Neuronal stem cell (in vitro differentiated cells): Measurements from ENCODE around the gene TNIK.
"Not testable (repeated sequence)": the region's sequence is repeated elsewhere in the genome, so short reads cannot be mapped to it uniquely, and the experiment has no call there.

Source experiments
- DNase-seq: peaks from one replicate; pipeline ENCODE4 v3.0.0-alpha.2; 2013; ENCODE audit warnings: low spot score
- H2AFZ ChIP-seq: one replicate; pipeline ENCODE4 v1.6.1; 2013; ENCODE audit warnings: mild to moderate bottlenecking, low read length, inconsistent platforms
- H2AK5ac ChIP-seq: 2 replicates; pipeline ENCODE4 v1.6.1; 2013; ENCODE audit warnings: low read depth, mild to moderate bottlenecking, inconsistent platforms, low read length, moderate library complexity, mixed read lengths
- H2BK120ac ChIP-seq: 2 replicates; pipeline ENCODE4 v1.6.1; 2013; ENCODE audit warnings: low read depth, mild to moderate bottlenecking, inconsistent platforms, low read length, moderate library complexity, mixed read lengths
- H2BK12ac ChIP-seq: one replicate; pipeline ENCODE4 v1.6.1; 2013; ENCODE audit warnings: low read length, inconsistent platforms
- H2BK15ac ChIP-seq: 2 replicates; pipeline ENCODE4 v1.6.1; 2013; ENCODE audit warnings: mild to moderate bottlenecking, low read length, inconsistent platforms, mixed read lengths
- H2BK5ac ChIP-seq: one replicate; pipeline ENCODE4 v1.6.1; 2013; ENCODE audit warnings: inconsistent platforms, mild to moderate bottlenecking, low read length, moderate library complexity
- H3K14ac ChIP-seq: one replicate; pipeline ENCODE4 v1.6.1; 2013; ENCODE audit warnings: low read length, inconsistent platforms
- H3K18ac ChIP-seq: 2 replicates; pipeline ENCODE4 v1.6.1; 2013; ENCODE audit warnings: low read length, inconsistent platforms
- H3K23ac ChIP-seq: 2 replicates; pipeline ENCODE4 v1.6.1; 2013; ENCODE audit warnings: low read depth, mild to moderate bottlenecking, mixed read lengths, low read length, inconsistent platforms; ENCODE audit not compliant: poor library complexity
- H3K27ac ChIP-seq: replicated peaks from 3 replicates; pipeline ENCODE4 v1.5.1; 2013; ENCODE audit warnings: low read length, inconsistent platforms
- H3K27me3 ChIP-seq, 3 experiments: 2 replicates each; pipeline ENCODE4 v1.6.1; 2013; ENCODE audit warnings: low read length in 3 of 3, mild to moderate bottlenecking in 2 of 3, inconsistent platforms in 1 of 3, low read depth in 1 of 3, mixed read lengths in 1 of 3, moderate library complexity in 1 of 3; ENCODE audit not compliant: control insufficient read depth in 3 of 3, insufficient read depth in 3 of 3
- H3K36me3 ChIP-seq, 2 donors: replicated peaks in 1 of 2; 2 replicates each; pipeline ENCODE4 v1.6.1; 2013; ENCODE audit warnings: low read length in 2 of 2; ENCODE audit not compliant: control insufficient read depth in 2 of 2, insufficient read depth in 2 of 2
- H3K4ac ChIP-seq: 2 replicates; pipeline ENCODE4 v1.6.1; 2013; ENCODE audit warnings: inconsistent platforms, mild to moderate bottlenecking, low read length, moderate library complexity
- H3K4me1 ChIP-seq, 2 donors: 1 replicate in 1 of 2; 2 replicates in 1 of 2; pipeline ENCODE4 v1.6.1; 2013; ENCODE audit warnings: low read length in 2 of 2, low read depth in 1 of 2; ENCODE audit not compliant: control insufficient read depth in 2 of 2, insufficient read depth in 1 of 2
- H3K4me2 ChIP-seq: one replicate; pipeline ENCODE4 v1.6.1; 2013; ENCODE audit warnings: mild to moderate bottlenecking, low read length, inconsistent platforms; ENCODE audit not compliant: insufficient read depth, poor library complexity, severe bottlenecking
- H3K4me3 ChIP-seq, 2 donors: 2 replicates each; pipeline ENCODE4 v1.5.1; 2013; ENCODE audit warnings: low read length in 2 of 2, mild to moderate bottlenecking in 2 of 2, inconsistent platforms in 1 of 2, moderate library complexity in 1 of 2
- H3K79me1 ChIP-seq: one replicate; pipeline ENCODE4 v1.6.1; 2013; ENCODE audit warnings: low read depth, mild to moderate bottlenecking, inconsistent platforms, low read length, moderate library complexity
- H3K9ac ChIP-seq: one replicate; pipeline ENCODE4 v1.6.1; 2013; ENCODE audit warnings: mild to moderate bottlenecking, low read depth, low read length, inconsistent platforms; ENCODE audit not compliant: poor library complexity
- H3K9me3 ChIP-seq, 2 donors: replicated peaks in 1 of 2; 2 replicates each; pipeline versions ENCODE3 to v1.6.1; 2013; ENCODE audit warnings: low read length in 2 of 2, mild to moderate bottlenecking in 2 of 2, inconsistent platforms in 1 of 2, low read depth in 1 of 2, mixed read lengths in 1 of 2, moderate library complexity in 1 of 2; ENCODE audit not compliant: control insufficient read depth in 2 of 2, insufficient read depth in 1 of 2
- H4K8ac ChIP-seq: one replicate; pipeline ENCODE4 v1.6.1; 2013; ENCODE audit warnings: low read depth, mild to moderate bottlenecking, inconsistent platforms, low read length, moderate library complexity
- H4K91ac ChIP-seq: one replicate; pipeline ENCODE4 v1.6.1; 2013; ENCODE audit warnings: low read length, low read depth, mild to moderate bottlenecking, inconsistent platforms; ENCODE audit not compliant: poor library complexity
- WGBS, 2 donors: extraction: QIAGEN DNeasy Blood & Tissue Kit; methylation state at CpG; one replicate each; pipeline ENCODE4 v1.1.7; 2013; ENCODE audit warnings: missing lambda C conversion rate in 2 of 2, mixed read lengths in 1 of 2; ENCODE audit not compliant: insufficient read length in 2 of 2, insufficient replicate concordance in 1 of 2; ENCODE audit errors: extremely low coverage in 2 of 2; 5-methylcytosine and 5-hydroxymethylcytosine counted together

TNIK gene

GRCh38 chr3:171369156-171369555 is 91.0 kb downstream of the TNIK start:
- Histone ChIP-seq H3K79me1 (no peaks in the 10 kb centered on the region), H3K23ac (no peak overlapping the region), H3K14ac (no peak overlapping the region), H3K4ac (no peak overlapping the region), H4K91ac (no peak overlapping the region), H2BK5ac (no peak overlapping the region), H3K9ac (no peak overlapping the region), H3K27ac (no peak overlapping the region), H3K9me3 (no peaks in the 10 kb centered on the region), H3K18ac (no peak overlapping the region), H3K4me3 (no peak overlapping the region), H3K27me3 (no peaks in the 10 kb centered on the region), H3K4me1 (no peaks in the 10 kb centered on the region), H2BK120ac (no peak overlapping the region), H2BK12ac (no peak overlapping the region), H2AFZ (no peak overlapping the region), H3K36me3 (peaks cover 0 to 10% of the 10 kb centered on the region in 2 donors), H3K4me2 (no peak overlapping the region), H4K8ac (no peak overlapping the region), H2AK5ac (no peak overlapping the region), H2BK15ac (no peak overlapping the region)
- DNase-seq = no peak
- WGBS, 2 donors = no CpG with 5 or more reads among the region's 1 CpG

- H2AK5ac ChIP-seq, H3K27me3 ChIP-seq, H3K36me3 ChIP-seq, H3K9ac ChIP-seq, H3K79me1 ChIP-seq, H4K91ac ChIP-seq, H3K23ac ChIP-seq, H2AFZ ChIP-seq, H4K8ac ChIP-seq, H3K4ac ChIP-seq, H2BK15ac ChIP-seq, DNase-seq, H2BK5ac ChIP-seq, H3K4me1 ChIP-seq, H3K14ac ChIP-seq, H3K9me3 ChIP-seq, H3K27ac ChIP-seq, H2BK12ac ChIP-seq, H3K18ac ChIP-seq, H3K4me2 ChIP-seq, H2BK120ac ChIP-seq, H3K4me3 ChIP-seq: not testable (repeated sequence)
- WGBS, 2 donors = no CpG with 5 or more reads among the region's 5 CpGs
These were observed 93.5 kb downstream of the TNIK start for GRCh38 chr3:171366738-171367137.

- Histone ChIP-seq H3K27me3 (no peaks in the 10 kb centered on the region), H3K18ac (no peak overlapping the region), H2BK120ac (no peak overlapping the region), H2BK12ac (no peak overlapping the region), H4K91ac (no peak overlapping the region), H3K14ac (no peak overlapping the region), H3K4me3 (no peak overlapping the region), H3K79me1 (no peaks in the 10 kb centered on the region), H3K4me2 (no peak overlapping the region), H2AFZ (no peak overlapping the region), H3K4me1 (peaks cover 3 to 4% of the 10 kb centered on the region in 2 donors), H3K27ac (no peak overlapping the region), H4K8ac (no peak overlapping the region), H3K23ac (no peak overlapping the region), H2AK5ac (no peak overlapping the region), H3K36me3 (peaks cover 0 to 10% of the 10 kb centered on the region in 2 donors), H3K9me3 (no peaks in the 10 kb centered on the region), H2BK5ac (no peak overlapping the region), H3K4ac (no peak overlapping the region), H3K9ac (no peak overlapping the region), H2BK15ac (no peak overlapping the region)
- no peak for DNase-seq
- no CpG with 5 or more reads among the region's 1 CpG for WGBS, 2 donors
These were observed 94.2 kb downstream of the TNIK start for GRCh38 chr3:171366043-171366442.

- Histone ChIP-seq H3K9ac (no peak overlapping the region), H3K23ac (no peak overlapping the region), H2BK120ac (no peak overlapping the region), H3K4me2 (no peak overlapping the region), H3K79me1 (peaks cover under 1% of the 10 kb centered on the region), H3K4me1 (peaks cover 3 to 4% of the 10 kb centered on the region in 2 donors), H2BK15ac (no peak overlapping the region), H3K18ac (no peak overlapping the region), H3K27me3 (no peaks in the 10 kb centered on the region), H3K27ac (no peak overlapping the region), H2AFZ (no peak overlapping the region), H3K14ac (no peak overlapping the region), H4K91ac (no peak overlapping the region), H3K36me3 (peaks cover 0 to 10% of the 10 kb centered on the region in 2 donors), H4K8ac (no peak overlapping the region), H2BK12ac (no peak overlapping the region), H3K4me3 (no peak overlapping the region), H2AK5ac (no peak overlapping the region), H2BK5ac (no peak overlapping the region), H3K4ac (no peak overlapping the region), H3K9me3 (no peaks in the 10 kb centered on the region)
- DNase-seq = no peak
- no CpG with 5 or more reads among the region's 2 CpGs for WGBS, 2 donors
These were observed 94.7 kb downstream of the TNIK start for GRCh38 chr3:171365489-171365888.
